ENCODE data around the gene CCDC187.

CCDC187 gene

DNA sequence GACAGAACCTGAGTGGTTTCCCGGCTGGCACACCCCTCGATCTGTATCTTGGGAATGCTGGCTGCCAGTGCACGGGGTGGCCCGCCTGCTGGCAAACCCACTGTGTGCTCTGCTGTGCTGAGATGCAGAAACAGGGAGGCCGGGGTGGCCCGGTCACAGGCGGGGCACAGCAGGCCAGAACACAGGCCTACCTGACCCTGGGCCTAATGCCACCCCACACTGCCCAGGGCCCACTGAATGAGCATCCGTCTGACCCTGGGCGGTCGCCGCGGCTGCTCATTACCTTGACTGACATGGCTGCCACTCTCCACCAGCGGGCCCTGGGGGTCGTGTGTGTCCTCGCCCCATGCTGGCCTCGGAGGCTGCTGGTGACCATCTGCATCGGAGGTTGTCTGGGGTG is 44.1 kb downstream of the CCDC187 start:
- TF ChIP-seq CTCF (conservative IDR thresholded peaks at IDR 0.05; ENCODE audit: low read depth, low read length), result no peak
- no peak for DNase-seq (ENCODE audit: low read depth)

DNA sequence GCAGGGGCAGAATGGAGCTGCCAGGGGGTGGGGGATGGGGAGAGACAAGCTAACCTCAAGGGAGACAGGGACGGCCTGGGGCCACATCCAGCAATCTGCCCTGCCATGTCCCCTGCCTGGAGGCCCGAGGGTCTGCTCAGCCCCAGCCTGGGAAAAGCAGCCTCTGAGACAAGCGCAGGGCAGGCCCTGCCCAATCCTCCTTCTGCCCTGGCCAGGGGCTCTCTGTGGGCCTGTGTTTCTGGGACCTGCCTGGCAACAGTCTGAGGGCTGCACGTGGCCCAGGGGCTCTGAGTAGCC is 44.4 kb downstream of the CCDC187 start:
- no peak for DNase-seq (ENCODE audit: low read depth)
- TF ChIP-seq CTCF (conservative IDR thresholded peaks at IDR 0.05; ENCODE audit: low read depth, low read length), result no peak
- H3K4me3 ChIP-seq (ENCODE audit: low read length), result no peak overlapping the region

More for the DNA sequence above, 44.1 kb downstream of the CCDC187 start:
- no peak overlapping the region for H3K4me3 ChIP-seq (ENCODE audit: low read length)

GRCh38 chr9:136258786-136259516 is 44.9 kb downstream of the CCDC187 start:
- TF ChIP-seq CTCF (conservative IDR thresholded peaks at IDR 0.05; ENCODE audit: low read depth, low read length), result no peak
- no peak overlapping the region for H3K4me3 ChIP-seq (ENCODE audit: low read length)
- no peak for DNase-seq (ENCODE audit: low read depth)

DNA sequence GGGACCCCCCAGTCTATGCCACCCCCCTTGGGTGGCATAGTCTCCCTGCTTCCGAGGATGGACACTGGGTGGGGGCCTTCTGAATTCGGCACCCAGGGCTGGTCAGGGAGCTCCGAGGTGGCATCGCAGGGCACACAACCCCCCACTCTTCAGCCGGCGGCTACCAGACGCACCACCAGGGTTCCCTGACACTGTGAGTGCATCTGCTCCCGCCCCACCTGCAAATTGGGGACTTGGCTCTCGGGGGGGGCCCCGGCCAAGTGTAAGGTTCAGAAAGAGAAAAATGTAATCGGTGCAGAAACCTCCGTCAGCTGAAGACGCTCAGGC is 45.6 kb downstream of the CCDC187 start:
- H3K4me3 ChIP-seq (ENCODE audit: low read length), result no peak overlapping the region
- TF ChIP-seq CTCF (conservative IDR thresholded peaks at IDR 0.05; ENCODE audit: low read depth, low read length), result no peak
- DNase-seq (ENCODE audit: low read depth), result no peak

- DNase-seq (ENCODE audit: low read depth), result no peak
- no peak overlapping the region for H3K4me3 ChIP-seq (ENCODE audit: low read length)
- TF ChIP-seq CTCF (conservative IDR thresholded peaks at IDR 0.05; ENCODE audit: low read depth, low read length), result no peak
Measured at GRCh38 chr9:136257381-136258298, 46.3 kb downstream of the CCDC187 start.

DNA sequence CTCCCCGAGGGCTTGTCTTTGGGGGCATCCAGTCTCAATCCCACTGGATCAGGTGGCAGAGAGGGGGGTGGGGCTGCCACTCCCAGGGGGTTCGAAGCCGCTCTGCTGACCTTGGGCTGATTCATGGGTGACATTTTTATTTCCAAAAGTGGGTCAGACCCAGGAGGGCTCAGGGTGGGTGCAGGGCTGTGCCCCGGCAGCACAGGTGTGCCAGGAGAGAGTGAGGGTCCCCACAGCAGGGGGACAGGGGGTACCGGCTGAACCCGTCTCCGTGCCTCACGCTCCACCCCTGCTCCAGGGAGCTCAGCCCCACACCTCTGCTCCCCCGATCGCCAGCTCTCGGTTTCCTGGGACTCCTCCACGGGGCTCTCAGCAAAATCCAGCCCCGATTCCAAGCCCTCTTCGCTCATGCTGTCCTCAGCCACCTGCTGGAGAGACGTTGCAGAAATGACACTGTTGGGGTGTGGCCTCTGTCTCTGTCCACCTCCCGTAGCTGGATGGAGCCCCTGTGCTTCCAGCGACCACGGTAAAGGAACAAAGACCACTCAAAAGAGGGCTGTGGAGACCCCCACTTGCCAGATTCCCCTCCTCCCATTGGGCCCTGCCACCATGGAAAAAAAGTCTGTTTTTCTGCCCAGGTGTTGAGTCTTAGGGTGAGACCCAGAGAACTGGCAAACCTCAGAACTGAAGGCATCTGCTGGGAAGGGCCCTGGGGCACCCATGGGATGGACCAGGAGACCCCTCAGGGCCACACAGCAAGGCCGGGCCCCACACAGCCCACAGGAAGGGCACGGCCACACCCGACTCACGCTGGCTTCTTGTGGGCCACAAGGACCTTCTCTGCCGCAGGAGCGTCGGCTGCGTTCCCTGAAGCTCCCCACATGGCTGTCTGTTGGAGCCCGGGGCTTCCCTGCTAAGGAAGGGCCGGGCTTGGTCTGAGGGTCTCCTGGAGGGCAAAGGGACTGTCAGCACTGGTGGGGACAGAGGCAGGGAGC is 47.7 kb downstream of the CCDC187 start:
- no peak overlapping the region for H3K4me3 ChIP-seq (ENCODE audit: low read length)
- TF ChIP-seq CTCF (conservative IDR thresholded peaks at IDR 0.05; ENCODE audit: low read depth, low read length), result peak; percentile 16
- no peak for DNase-seq (ENCODE audit: low read depth)

All from retinal pigment epithelial cell (primary cell).